Measurements from ENCODE around the gene ZNF587.
"Not testable (repeated sequence)": the region's sequence is repeated elsewhere in the genome, so short reads cannot be mapped to it uniquely, and the experiment has no call there.

DNA sequence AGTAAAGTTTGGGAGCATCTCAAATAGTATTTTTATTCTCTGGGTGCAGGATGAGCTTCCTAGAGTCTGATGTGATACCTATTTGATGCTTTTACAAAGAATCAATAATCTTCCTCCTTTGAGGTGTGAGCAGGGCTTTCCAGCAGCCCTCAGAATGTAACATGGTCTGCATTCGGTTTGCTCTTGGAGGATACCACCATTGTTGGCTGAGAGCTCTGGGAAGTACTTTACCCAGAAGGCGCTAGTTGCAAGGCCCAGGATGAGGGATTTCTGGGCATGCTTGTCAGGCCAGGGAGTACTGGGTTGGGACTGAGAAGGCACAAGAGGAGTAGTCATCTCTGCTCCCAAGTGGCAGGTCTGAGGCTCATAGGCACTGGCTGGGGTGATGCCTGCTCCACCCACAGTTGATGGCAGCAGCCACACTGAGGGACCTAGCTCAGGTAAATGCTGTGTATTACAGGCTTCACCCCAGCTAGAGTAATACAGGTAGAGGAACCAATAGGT, 445 bp upstream of the ZNF587 start:
- TF ChIP-seq, protein P1, sequence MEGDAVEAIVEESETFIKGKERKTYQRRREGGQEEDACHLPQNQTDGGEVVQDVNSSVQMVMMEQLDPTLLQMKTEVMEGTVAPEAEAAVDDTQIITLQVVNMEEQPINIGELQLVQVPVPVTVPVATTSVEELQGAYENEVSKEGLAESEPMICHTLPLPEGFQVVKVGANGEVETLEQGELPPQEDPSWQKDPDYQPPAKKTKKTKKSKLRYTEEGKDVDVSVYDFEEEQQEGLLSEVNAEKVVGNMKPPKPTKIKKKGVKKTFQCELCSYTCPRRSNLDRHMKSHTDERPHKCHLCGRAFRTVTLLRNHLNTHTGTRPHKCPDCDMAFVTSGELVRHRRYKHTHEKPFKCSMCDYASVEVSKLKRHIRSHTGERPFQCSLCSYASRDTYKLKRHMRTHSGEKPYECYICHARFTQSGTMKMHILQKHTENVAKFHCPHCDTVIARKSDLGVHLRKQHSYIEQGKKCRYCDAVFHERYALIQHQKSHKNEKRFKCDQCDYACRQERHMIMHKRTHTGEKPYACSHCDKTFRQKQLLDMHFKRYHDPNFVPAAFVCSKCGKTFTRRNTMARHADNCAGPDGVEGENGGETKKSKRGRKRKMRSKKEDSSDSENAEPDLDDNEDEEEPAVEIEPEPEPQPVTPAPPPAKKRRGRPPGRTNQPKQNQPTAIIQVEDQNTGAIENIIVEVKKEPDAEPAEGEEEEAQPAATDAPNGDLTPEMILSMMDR (IDR thresholded peaks at IDR 0.05): not testable (repeated sequence)
- not testable (repeated sequence) for TF ChIP-seq EP300 (IDR thresholded peaks at IDR 0.05; ENCODE audit: low read depth); POLR2A (IDR thresholded peaks at IDR 0.05); POLR2AphosphoS5 (IDR thresholded peaks at IDR 0.05)
